GM23248 (cell line): Measurements from ENCODE around the gene AP3B1.

Experiments
- EZH2 ChIP-seq: fragments of 200-600 bp; sonication (generic); IDR thresholded peaks from 2 replicates; pipeline ENCODE4 v1.6.1; 2018; ENCODE audit warnings: antibody characterized with exemption, mild to moderate bottlenecking; ENCODE audit not compliant: insufficient read depth, poor library complexity, severe bottlenecking
- EZH2phosphoT487 ChIP-seq: fragments of 200-600 bp; sonication (generic); IDR thresholded peaks from 2 replicates; pipeline ENCODE4 v1.6.1; 2018; ENCODE audit warnings: antibody characterized with exemption, moderate library complexity, mild to moderate bottlenecking, low read depth; ENCODE audit not compliant: insufficient read depth

GRCh38 chr5:78041805-78042204 lies 252.7 kb downstream of the AP3B1 start:
- TF ChIP-seq EZH2 = no peak
- no peak for TF ChIP-seq EZH2phosphoT487
